Measurements from ENCODE around the gene EVI5L.
"Not testable (repeated sequence)": the region's sequence is repeated elsewhere in the genome, so short reads cannot be mapped to it uniquely, and the experiment has no call there.

Gene EVI5L

DNA sequence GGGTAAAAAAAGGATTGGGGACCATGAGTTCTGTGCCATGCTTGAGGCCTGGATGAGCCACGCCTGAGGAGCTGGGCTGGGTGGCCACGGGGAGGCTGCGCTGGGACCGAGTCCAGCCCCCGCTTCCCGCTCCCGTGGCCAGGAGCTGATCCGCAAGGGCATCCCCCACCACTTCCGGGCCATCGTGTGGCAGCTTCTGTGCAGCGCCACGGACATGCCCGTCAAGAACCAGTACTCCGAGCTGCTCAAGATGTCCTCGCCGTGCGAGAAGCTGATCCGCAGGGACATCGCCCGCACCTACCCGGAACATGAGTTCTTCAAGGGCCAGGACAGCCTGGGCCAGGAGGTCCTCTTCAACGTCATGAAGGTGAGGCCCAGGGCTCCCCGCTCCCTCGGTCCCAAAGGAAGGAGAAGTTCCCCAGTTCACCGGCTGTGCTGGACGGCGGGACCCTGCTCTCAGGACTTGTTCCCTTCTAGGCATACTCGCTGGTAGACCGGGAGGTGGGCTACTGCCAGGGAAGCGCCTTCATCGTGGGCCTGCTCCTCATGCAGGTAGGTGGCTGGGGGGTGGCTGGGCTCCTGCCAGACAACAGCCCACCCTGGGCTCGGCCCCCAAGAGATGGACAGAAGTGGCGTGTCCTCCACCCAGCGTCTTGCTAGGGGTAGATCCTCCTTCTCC, 18.9 kb downstream of the EVI5L start:
- no peak for DNase-seq

DNA sequence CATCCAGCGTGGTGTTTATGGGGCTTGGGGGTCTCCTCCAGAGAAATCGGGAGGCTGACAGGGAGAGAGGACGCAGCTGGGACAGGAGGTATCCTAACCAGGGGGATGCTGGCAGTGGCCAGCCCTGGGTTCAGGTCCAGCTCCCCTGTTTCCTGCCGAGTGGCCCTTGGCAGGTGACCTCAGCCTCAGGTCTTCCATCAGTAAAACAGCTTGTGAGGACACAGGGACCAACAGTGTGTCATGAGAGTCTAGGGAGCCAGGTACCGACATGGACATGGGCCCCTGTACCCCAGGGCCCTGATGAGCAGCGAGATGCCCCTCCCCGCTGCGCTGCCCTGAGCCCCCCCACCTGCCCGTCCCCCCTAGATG, 19.6 kb downstream of the EVI5L start:
- DNase-seq, result no peak

GRCh38 chr19:7850000-7850813, 20.2 kb downstream of the EVI5L start:
- no peak for DNase-seq

- DNase-seq, result no peak
Measured at GRCh38 chr19:7850945-7851622, 21.1 kb downstream of the EVI5L start.

DNA sequence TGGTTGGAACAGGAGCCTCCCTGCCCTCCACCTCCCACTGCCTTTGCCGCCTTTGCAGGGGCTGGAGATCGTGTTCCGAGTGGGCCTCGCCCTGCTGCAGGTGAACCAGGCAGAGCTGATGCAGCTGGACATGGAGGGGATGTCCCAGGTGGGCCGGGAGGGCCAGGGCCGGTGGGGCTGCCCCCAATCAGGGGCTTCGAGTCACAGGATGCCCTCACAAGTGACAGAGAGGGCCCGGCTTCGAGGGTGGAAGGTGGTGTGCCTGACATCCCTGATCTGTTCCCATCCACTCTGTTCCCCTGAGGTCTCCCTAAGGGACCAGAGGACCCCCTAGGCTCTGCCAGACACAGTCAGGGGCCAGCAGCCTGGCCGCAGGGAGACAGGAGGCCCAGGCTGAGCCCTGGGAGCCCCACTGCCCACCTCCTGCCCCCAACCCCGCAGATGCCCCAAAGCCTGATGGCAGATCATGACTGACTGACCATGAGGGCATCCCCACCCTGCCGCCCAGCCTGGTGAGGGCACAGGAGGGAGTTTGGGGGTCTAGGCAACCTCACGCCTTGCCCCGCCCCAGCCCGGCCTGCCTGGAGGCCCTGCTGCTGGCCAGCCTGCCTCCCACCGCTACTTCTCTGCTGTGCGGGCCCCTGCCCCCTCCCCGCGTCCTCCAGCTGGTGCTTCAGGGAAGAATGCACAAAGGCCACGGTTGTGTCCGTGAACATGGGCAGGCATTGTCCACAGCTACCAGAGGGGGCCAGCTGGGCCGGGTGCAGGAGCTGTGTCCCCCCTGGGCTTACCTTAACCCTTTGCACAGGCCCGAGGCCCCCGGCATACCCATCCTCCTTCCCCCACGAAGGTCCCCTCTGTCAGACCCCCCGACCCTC, 21.8 kb downstream of the EVI5L start:
- no peak for DNase-seq

DNA sequence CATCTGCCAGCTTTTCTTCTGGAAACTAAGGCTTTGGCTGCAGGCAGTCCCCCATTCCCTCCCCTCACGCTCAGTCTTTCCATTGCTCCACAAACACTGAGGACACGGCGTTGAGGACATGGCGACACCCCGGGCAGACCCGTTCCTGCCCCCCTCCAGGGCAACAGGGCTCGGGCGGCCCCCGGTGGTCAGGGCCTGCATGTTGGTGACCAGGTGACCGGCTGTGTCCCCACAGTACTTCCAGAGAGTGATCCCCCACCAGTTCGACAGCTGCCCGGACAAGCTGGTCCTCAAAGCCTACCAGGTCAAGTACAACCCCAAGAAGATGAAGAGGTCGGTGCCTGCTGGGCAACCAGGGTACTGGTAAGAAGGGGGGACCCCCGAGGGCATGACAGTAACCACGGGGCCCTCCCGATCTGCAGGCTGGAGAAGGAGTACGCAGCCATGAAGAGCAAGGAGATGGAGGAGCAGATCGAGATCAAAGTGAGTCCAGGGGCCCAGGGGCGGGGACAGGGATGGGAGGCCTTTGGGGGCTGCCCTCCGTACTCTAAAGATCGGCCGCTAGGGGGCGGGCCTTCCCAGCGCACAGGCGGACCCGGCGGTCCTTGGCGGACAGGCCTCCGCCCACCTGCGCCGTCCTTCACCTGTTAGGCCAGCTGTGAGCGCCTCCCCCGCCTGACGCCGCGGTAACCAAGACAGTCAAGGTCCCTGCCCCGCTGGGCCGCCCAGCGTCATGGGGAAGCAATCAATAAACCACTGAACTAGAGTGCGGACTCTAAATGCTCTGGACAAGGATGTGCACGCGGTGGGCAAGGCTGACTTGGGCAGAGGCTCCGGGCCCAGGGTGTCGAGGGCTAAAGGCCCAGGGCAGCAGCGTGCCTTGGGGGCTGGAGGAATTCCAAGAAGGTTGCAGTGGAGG, 23.1 kb downstream of the EVI5L start:
- DNase-seq, result peak; percentile 67

GRCh38 chr19:7853770-7854128, 23.7 kb downstream of the EVI5L start:
- DNase-seq, result no peak

DNA sequence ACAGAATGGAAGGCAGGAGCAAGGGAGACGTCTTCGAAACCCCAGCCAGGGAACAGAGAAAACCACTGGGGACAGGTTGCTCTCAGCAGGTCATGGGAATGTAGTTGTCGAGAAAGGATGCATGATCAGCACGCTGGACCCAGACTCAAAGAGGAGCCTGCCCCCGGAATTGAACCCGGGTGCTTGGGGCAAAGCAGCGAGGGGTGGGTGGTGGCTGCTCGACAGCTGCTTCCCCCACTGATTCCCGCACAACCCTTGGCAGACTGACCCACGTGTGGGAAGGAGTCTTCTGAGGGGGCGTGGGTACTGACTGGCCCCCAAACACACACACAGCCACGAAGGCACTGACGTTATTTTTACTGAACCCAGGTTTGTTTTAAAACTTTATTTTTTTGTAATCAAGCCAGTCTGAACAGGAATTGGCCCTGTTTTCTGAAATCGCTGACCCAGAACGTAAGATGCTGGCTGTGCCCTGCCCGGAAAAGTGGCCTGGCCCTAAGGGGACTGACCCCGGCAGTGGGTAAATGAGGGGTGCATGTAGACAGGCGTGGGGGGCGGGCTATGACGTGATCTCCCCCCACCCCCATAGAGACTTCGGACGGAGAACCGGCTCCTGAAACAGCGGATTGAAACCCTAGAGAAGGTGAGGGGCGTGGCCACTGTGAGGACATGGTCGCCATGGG, 25.5 kb downstream of the EVI5L start:
- DNase-seq, result no peak

DNA sequence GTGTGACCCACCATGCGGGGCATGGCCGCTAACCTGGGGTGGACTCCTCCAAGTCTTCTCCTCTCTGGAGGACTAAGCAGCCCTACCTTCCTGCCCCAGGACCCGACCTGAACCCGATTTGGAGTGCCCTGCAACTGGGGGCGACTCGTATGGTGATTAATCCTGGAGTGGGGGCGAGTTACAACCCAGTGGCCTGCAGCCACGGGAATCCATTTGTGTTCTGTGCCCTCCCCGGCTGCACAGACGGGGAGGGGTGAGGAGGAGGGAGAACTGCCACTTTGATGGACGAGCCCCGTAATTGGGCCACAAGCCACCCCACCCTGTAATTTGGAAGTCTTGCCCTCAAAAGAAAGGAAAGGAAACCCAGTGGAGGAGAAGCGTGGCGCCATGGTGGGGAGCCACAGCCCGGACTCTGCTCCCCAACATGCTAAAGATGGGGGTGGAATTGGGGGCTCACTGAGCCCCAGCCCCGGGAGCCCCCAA, 26.1 kb downstream of the EVI5L start:
- no peak for DNase-seq

- no peak for DNase-seq
Measured at GRCh38 chr19:7856679-7857663, 27.0 kb downstream of the EVI5L start.

- DNase-seq, result no peak
Measured at GRCh38 chr19:7857727-7858108, 27.7 kb downstream of the EVI5L start.

GRCh38 chr19:7858109-7858770, 28.2 kb downstream of the EVI5L start:
- DNase-seq, result peak; percentile 11

DNA sequence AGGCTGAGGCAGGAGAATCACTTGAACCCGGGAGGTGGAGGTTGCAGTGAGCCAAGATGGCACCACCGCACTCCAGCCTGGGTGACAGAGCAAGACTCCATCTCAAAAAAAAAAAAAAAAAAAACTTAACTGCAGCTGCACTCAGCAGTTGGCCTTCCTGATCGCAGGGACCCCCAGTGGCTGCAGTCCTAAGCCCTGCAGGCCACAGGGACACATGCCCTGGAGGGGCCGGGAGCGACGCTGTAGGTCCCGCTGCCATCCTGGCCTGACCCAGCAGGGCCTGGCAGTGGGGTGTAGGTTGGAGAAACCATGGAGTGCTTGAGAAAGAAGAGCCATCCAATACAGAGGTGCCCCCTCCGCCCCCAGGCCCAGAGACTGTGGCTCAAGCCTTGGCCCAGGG, 29.1 kb downstream of the EVI5L start:
- DNase-seq, result not testable (repeated sequence)

DNA sequence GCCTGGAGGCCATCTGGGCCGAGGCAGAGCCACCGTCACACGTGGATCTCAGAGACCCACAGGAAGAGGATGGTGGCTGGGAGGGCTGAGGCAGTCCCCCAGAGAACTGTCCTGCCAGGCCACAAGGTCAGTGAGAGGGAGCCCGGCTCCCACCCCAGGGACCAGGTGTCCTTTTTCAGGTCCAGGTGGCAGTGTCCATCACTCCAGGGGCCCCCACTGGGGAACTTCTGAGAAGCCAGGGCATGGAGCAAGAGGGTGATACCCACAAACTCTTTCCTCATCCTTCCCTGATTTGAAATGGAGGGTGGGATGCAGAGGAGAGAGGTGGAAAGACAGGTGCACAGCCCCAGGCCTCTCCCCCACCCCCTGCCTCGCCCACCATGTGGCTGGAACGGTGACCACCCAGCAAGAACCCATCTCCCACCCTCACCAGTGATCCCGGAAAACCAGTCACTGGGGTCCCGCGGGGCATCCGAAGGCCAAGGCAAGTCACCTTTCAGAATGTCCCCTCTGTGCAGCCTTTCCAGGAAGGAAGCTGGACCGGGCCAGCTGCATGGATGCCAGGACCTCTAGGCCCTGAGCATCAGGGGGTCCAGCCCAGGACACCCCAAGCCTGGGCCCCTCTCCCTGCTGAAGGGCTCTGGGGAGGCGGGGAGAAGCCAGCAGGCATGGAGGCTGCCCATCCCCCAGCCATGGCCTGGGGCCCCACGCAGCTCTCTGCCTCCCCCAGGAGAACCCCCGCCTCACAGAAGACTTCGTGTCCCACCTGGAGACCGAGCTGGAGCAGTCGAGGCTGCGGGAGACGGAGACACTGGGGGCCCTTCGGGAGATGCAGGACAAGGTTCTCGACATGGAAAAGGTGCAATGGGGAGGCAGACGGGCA, 30.1 kb downstream of the EVI5L start:
- no peak for DNase-seq

DNA sequence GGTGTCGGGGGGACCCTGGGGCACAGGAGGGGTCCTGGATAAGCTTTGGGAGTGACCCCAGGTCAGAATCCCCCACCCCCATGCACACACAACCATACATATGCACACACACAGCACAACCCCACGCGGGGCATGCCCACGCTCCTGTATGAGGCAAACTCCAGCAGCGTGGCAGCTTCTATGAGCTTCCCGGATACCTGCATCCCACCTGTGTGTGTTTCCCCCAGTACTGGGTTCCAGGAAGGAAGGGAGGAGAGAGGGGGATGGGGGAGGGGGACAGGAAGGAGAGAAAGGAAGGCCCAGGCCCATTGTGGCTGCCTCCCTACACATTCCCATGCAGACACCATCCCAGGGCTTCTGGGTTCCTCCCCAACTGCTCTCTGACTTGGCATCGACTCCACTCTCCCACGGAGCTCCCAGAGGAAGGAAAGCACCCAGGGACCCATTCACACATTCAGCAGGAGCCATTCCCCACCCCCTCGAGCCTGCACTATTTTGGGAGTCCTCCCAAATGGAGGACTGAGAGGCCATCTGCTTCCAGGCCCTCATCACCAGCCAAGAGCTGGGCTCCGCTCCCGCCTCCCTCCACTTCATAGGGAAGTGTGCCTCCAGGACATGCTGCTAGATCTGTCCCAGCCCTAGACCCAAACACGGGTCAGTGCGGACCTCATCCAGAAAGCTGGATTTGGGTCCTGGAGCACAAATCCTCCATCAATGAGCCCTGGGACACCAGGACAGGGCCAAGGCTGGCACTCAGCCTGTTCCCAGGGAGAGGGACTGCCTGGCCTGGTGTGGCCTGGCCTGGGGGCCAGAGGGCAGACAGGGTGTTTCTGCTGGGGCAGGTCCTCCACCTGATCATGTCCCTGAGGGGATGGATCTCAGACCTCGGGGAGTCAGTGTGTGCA, 30.9 kb downstream of the EVI5L start:
- DNase-seq, result no peak

DNA sequence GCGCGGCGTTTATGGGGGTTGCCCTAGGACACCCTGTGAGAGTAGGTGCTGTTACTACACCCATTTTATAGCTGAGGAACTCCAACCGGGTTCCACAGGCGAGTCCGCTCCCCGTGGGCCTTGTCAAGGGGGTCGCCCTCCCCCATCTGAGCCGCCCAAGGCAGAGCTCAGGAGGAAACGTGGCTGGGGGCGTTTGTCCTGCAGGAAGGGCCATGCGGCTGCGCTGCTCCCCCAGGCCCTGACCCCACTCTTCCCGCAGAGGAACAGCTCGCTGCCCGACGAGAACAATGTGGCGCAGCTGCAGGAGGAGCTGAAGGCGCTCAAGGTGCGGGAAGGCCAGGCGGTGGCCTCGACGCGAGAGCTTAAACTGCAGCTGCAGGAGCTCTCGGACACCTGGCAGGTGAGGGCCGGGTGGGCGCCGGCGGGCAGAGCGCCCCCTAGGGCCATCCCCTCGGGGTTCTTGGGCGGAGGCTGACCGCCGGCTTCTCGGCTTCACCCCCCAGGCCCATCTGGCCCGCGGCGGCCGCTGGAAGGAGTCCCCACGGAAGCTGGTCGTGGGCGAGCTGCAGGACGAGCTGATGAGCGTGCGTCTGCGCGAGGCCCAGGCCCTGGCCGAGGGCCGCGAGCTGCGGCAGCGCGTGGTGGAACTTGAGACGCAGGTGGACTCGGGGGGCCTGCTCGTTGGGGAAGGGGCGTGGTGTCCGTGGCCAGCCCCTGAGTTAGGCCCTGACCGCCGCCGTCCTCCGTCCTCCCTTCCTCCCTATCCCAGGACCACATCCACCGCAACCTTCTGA, 31.8 kb downstream of the EVI5L start:
- DNase-seq, result no peak

Data from CD4-positive, alpha-beta T cell treated with Interferon gamma for 1 hour (primary cell).